HepG2 (cell line): ENCODE measurements around the gene PLPP3. TPM values are rescaled to one million over a fixed set of nuclear protein-coding genes. Genes with fewer than 3 reads are reported as not detected.

Experiments
- CCDC6 ChIP-seq: sonication (generic); formaldehyde crosslinking; IDR thresholded peaks from 2 replicates; pipeline ENCODE4 v1.8.1; 2022; ENCODE audit warnings: mild to moderate bottlenecking, missing genetic modification reagents, moderate library complexity
- CREB1 ChIP-seq, 2 experiments: fragments of 450-650 bp in 1 of 2; IDR thresholded peaks; 2 replicates each; pipeline ENCODE4 v1.6.1; 2016 to 2017; ENCODE audit warnings: control low read depth in 1 of 2, mild to moderate bottlenecking in 1 of 2, missing compliant biosample characterization in 1 of 2, missing genetic modification characterization in 1 of 2
- FOXJ3 ChIP-seq: sonication (generic); formaldehyde crosslinking; IDR thresholded peaks from 2 replicates; pipeline ENCODE4 v1.4.0; 2020; ENCODE audit warnings: missing genetic modification reagents, mild to moderate bottlenecking, borderline replicate concordance
- MLXIP ChIP-seq: sonication (generic); formaldehyde crosslinking; IDR thresholded peaks from 2 replicates; pipeline ENCODE4 v1.9.0; 2021; ENCODE audit warnings: missing genetic modification reagents, borderline replicate concordance
- MXD1 ChIP-seq: sonication (generic); formaldehyde crosslinking; IDR thresholded peaks from 2 replicates; pipeline ENCODE4 v1.4.0; 2020; ENCODE audit warnings: mild to moderate bottlenecking, missing genetic modification reagents
- PCBP1 ChIP-seq: fragments of 200-400 bp; formaldehyde crosslinking; IDR thresholded peaks from 2 replicates; pipeline ENCODE4 v1.6.1; 2017; ENCODE audit warnings: mild to moderate bottlenecking, low read depth, low read length, borderline replicate concordance
- PHF8 ChIP-seq: sonication (generic); formaldehyde crosslinking; IDR thresholded peaks from 2 replicates; pipeline ENCODE4 v1.5.0; 2020; ENCODE audit warnings: missing genetic modification reagents
- POGK ChIP-seq: sonication (generic); formaldehyde crosslinking; conservative IDR thresholded peaks from 2 replicates; pipeline ENCODE4 v1.8.0; 2022; ENCODE audit warnings: mild to moderate bottlenecking, moderate library complexity, missing genetic modification reagents
- POLR2AphosphoS5 ChIP-seq: IDR thresholded peaks from 2 replicates; pipeline ENCODE4 v1.6.1; 2012; ENCODE audit warnings: low read depth, low read length
- TP53 ChIP-seq: sonication (generic); formaldehyde crosslinking; conservative IDR thresholded peaks from 2 replicates; pipeline ENCODE4 v1.4.0; 2020; ENCODE audit warnings: missing genetic modification reagents
- ZBTB26 ChIP-seq: IDR thresholded peaks from 2 replicates; pipeline ENCODE4 v1.6.1; 2016; ENCODE audit warnings: missing compliant biosample characterization, missing genetic modification reagents, borderline replicate concordance
- ZFP90 ChIP-seq: sonication (generic); formaldehyde crosslinking; IDR thresholded peaks from 2 replicates; pipeline ENCODE4 v1.8.0; 2022; ENCODE audit warnings: missing genetic modification reagents, mild to moderate bottlenecking, inconsistent platforms, borderline replicate concordance
- ZNF143 ChIP-seq: sonication (generic); formaldehyde crosslinking; IDR thresholded peaks from 2 replicates; pipeline ENCODE4 v1.4.0; 2020; ENCODE audit warnings: missing genetic modification reagents
- ZNF350 ChIP-seq: sonication (generic); formaldehyde crosslinking; IDR thresholded peaks from 2 replicates; pipeline ENCODE4 v1.4.0; 2020; ENCODE audit warnings: mild to moderate bottlenecking, low read depth, missing genetic modification reagents, borderline replicate concordance
- ZNF891 ChIP-seq: sonication (generic); formaldehyde crosslinking; IDR thresholded peaks from 2 replicates; pipeline ENCODE4 v1.5.0; 2020; ENCODE audit warnings: mild to moderate bottlenecking, missing genetic modification reagents
- polyA plus RNA-seq, 8 experiments: library from polyadenylated mRNA; depleted of rRNA in 3 of 8; stranded (reverse) in 7 of 8; unstranded in 1 of 8; fragments of >200 nt; fragmentation: Illumina TruSeq in 4 of 8; extraction: Trizol in 4 of 8; gene quantifications; 2 replicates each; pipeline versions ENCODE4 v1.2.1 to v1.2.3, GENCODE V29; 2011 to 2016; ENCODE audit warnings: low read depth in 4 of 8, missing spikeins in 1 of 8, mixed read lengths in 1 of 8; ENCODE audit not compliant: insufficient read depth in 1 of 8
- total RNA-seq, 5 experiments: library from RNA; depleted of rRNA; stranded (reverse); fragments of >200 nt; fragmentation: Illumina TruSeq; extraction: Trizol; gene quantifications; 2 replicates each; pipeline ENCODE4 v1.2.3, GENCODE V29; 2016; ENCODE audit warnings: low read depth in 1 of 5

PLPP3 gene
- total and polyA plus RNA-seq, 2 of the 13 experiments (the other 11 are each of a cell fraction or from before 2014, with no cell fraction given): 49.7 to 65.8 TPM

GRCh38 chr1:56505792-56506743, 73.3 kb downstream of the PLPP3 start (continued):
- TF ChIP-seq POGK (CRISPR knock-in tag): 0 out of 2 replicates have a peak, but pooled peaks have one; percentile 20
- TF ChIP-seq PHF8: no peak
- peak; percentile 52; the same call in 1 of the 2 replicates for TF ChIP-seq FOXJ3 (CRISPR knock-in tag)
- no peak for TF ChIP-seq PCBP1
- 0 out of 2 replicates have a peak, but pooled peaks have one; percentile 20 for TF ChIP-seq MXD1 (CRISPR knock-in tag)
- no peak for TF ChIP-seq ZNF350
- TF ChIP-seq ZNF143: no peak
- no peak for TF ChIP-seq MLXIP (CRISPR knock-in tag)
- no peak for TF ChIP-seq ZBTB26 (CRISPR knock-in tag)
- TF ChIP-seq ZNF891 (CRISPR knock-in tag): no peak
- TF ChIP-seq TP53 (CRISPR knock-in tag): no peak
- 0 out of 2 replicates have a peak, but pooled peaks have one; percentile 23 for TF ChIP-seq POLR2AphosphoS5
- TF ChIP-seq CREB1 (IDR thresholded peaks at IDR 0.05): no peak
- TF ChIP-seq CREB1 (CRISPR knock-in tag; IDR thresholded peaks at IDR 0.05): peak; percentile 42; the same call in 1 of the 2 replicates
- no peak for TF ChIP-seq ZFP90 (CRISPR knock-in tag)
- TF ChIP-seq CCDC6 (CRISPR knock-in tag): no peak
